ENCODE results near the gene ABCC9. TPM values are rescaled to one million over a fixed set of nuclear protein-coding genes. Genes with fewer than 3 reads are reported as not detected.

ABCC9 gene
- total RNA-seq, 1 donor from 2014 or later = 0.17 TPM

- Histone ChIP-seq H3K4me3 (ENCODE audit: low read depth, low read length) (no peak overlapping the region), H3K36me3 (ENCODE audit: control insufficient read depth, insufficient read depth, low read length) (no peaks in the 10 kb centered on the region), H3K27me3 (ENCODE audit: control insufficient read depth, insufficient read depth, low read length) (peaks cover 11% of the 10 kb centered on the region)
- no peak for DNase-seq (ENCODE audit: low read depth)
- TF ChIP-seq, protein P1, sequence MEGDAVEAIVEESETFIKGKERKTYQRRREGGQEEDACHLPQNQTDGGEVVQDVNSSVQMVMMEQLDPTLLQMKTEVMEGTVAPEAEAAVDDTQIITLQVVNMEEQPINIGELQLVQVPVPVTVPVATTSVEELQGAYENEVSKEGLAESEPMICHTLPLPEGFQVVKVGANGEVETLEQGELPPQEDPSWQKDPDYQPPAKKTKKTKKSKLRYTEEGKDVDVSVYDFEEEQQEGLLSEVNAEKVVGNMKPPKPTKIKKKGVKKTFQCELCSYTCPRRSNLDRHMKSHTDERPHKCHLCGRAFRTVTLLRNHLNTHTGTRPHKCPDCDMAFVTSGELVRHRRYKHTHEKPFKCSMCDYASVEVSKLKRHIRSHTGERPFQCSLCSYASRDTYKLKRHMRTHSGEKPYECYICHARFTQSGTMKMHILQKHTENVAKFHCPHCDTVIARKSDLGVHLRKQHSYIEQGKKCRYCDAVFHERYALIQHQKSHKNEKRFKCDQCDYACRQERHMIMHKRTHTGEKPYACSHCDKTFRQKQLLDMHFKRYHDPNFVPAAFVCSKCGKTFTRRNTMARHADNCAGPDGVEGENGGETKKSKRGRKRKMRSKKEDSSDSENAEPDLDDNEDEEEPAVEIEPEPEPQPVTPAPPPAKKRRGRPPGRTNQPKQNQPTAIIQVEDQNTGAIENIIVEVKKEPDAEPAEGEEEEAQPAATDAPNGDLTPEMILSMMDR (IDR thresholded peaks at IDR 0.05; ENCODE audit: insufficient read depth, low read length, poor library complexity, severe bottlenecking) = no peak
Measured at GRCh38 chr12:21776175-21776574, 165.1 kb downstream of the ABCC9 start.

GRCh38 chr12:21775133-21775820 lies 165.9 kb downstream of the ABCC9 start:
- H3K4me3 ChIP-seq (ENCODE audit: low read depth, low read length) = peak overlapping the region; percentile 50
- H3K36me3 ChIP-seq (ENCODE audit: control insufficient read depth, insufficient read depth, low read length) = no peaks in the 10 kb centered on the region
- peaks cover 11% of the 10 kb centered on the region for H3K27me3 ChIP-seq (ENCODE audit: control insufficient read depth, insufficient read depth, low read length)
- TF ChIP-seq, protein P1 (IDR thresholded peaks at IDR 0.05; ENCODE audit: insufficient read depth, low read length, poor library complexity, severe bottlenecking) = no peak
- DNase-seq (ENCODE audit: low read depth) = no peak

DNA sequence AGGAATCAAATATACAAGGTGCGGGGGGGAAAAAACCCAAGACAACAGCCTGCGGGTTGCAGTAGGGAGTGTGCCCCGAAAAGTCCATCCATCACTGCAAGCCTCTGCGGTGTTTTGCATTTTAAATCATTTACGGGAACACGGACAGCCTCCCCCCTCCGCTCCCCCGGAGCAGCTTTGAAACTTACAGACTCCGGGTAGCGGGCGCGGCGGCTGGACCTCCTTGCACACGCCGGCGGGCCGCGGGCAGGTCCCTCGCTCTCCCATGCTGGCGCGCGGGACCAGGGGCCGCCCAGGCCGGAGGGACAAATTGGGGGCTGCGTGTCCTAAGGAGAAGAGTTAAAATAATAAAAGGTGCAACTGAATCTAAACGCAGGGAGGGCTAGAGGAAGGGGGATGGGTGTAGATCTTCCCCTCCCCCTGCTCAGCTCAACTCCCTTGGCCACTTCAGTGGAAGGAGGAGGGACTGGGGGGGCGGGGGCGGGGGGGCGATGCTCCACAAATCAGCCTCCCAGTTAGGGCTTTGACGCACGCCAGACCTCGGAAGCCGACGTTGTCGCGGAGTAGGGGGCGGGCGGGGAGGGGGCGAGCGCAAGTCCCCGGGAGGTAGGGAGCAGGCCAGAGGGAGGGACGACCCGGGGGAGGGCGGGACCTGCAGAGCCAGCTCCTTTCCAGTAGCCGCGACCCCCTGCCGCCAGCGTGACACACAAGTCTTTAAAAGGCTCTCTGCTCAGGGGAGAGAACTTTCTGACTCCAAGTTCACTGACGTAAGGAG lies 166.7 kb downstream of the ABCC9 start, which contains the start of gene KCNJ8:
KCNJ8 (minus strand) TSS at position 349 of the 775 bp plus-strand sequence. CDS start 1,090 bp downstream, outside the sequence.
- Histone ChIP-seq H3K27me3 (ENCODE audit: control insufficient read depth, insufficient read depth, low read length) (peaks cover 11% of the 10 kb centered on the region), H3K36me3 (ENCODE audit: control insufficient read depth, insufficient read depth, low read length) (no peaks in the 10 kb centered on the region), H3K4me3 (ENCODE audit: low read depth, low read length) (peak within 1 kb of the TSS; percentile 50)
- TF ChIP-seq, protein P1 (IDR thresholded peaks at IDR 0.05; ENCODE audit: insufficient read depth, low read length, poor library complexity, severe bottlenecking) = no peak
- DNase-seq (ENCODE audit: low read depth) = peak; percentile 5

- peaks cover 11% of the 10 kb centered on the region for H3K27me3 ChIP-seq (ENCODE audit: control insufficient read depth, insufficient read depth, low read length)
- DNase-seq (ENCODE audit: low read depth) = no peak
- H3K36me3 ChIP-seq (ENCODE audit: control insufficient read depth, insufficient read depth, low read length) = no peaks in the 10 kb centered on the region
- TF ChIP-seq, protein P1 (IDR thresholded peaks at IDR 0.05; ENCODE audit: insufficient read depth, low read length, poor library complexity, severe bottlenecking) = no peak
- no peak overlapping the region for H3K4me3 ChIP-seq (ENCODE audit: low read depth, low read length)
Measured at GRCh38 chr12:21773806-21774205, 167.4 kb downstream of the ABCC9 start.

DNA sequence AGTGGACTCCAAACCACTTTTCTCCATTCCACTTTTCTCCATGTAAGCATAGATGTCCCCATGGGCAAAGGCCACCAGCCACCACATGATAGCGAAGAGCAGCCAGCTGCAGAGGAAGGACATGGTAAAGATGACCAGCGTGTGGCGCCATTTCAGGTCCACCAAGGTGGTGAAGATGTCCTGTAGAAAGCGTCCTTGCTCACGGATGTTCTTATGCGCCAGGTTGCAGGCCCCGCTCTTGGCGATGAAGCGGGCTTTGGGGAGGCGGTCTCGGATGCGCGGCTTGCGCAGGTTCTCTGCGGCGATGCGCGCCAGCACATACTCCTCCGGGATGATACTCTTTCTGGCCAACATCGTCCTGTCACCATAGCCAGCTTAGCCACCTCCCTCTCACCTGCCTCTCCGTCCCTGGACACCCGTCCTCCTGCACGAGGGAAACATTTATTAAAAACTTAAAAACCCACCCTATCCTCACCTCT lies 167.9 kb downstream of the ABCC9 start:
- DNase-seq (ENCODE audit: low read depth) = no peak
- Histone ChIP-seq H3K4me3 (ENCODE audit: low read depth, low read length) (no peak overlapping the region), H3K27me3 (ENCODE audit: control insufficient read depth, insufficient read depth, low read length) (peaks cover 11% of the 10 kb centered on the region)

More for the DNA sequence above, 167.9 kb downstream of the ABCC9 start:
- H3K36me3 ChIP-seq (ENCODE audit: control insufficient read depth, insufficient read depth, low read length) = no peaks in the 10 kb centered on the region
- TF ChIP-seq, protein P1 (IDR thresholded peaks at IDR 0.05; ENCODE audit: insufficient read depth, low read length, poor library complexity, severe bottlenecking) = peak; percentile 40

All from kidney epithelial cell (primary cell).